ENCODE measurements around the gene TGFBR3.

TGFBR3 gene

DNA sequence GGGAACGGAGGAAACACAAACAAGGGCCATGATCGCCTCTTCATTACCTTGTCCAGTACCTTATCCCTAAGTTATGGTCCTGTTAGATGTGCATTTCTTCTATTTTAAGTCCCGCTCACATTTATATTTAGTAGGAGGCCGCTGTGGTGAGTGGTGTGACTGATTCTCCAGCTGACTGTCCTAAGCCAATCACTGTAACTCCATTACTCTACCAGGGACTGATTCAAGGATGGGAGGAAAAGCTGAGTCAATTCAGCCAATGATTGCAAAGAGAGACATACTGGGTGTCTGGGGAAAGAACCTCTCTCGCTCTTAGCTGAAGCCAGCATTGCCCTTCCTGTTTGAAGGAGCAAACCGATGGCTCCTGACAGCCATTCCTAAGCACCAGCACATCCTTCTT, 59.7 kb downstream of the TGFBR3 start:
- no peak for DNase-seq (ENCODE audit: low spot score)

DNA sequence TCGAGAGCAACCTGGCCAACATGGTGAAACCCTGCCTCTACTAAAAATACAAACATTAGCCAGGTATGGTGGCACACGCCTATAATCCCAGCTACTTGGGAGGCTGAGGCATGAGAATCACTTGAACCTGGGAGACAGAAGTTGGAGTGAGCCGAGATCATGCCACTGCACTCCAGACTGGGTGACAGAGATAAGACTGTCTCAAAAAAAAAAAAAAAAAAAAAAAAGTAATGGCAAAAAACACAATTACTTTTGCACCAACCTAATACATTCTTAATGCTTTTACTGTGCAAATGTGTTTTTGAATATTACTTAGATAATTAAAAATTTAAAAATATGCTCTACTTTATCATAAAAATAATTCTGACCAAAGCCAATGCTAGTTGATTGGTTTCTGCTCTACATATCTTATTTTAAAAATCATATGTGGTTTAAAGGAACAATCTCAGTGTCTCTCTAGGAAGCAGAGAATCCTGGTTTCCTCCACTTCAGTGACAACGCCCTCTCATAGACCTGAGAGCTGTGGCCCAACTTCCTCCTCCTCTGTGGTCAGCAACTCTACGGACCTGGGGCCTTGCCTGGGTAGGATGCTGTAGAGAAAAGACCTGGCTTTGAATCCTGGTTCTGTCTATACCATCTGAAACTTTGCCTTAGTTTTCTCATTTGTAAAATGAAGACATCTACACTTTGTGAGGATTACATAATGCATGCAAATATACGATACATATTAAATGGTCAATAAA, 64.7 kb downstream of the TGFBR3 start:
- DNase-seq (ENCODE audit: low spot score): no peak

DNA sequence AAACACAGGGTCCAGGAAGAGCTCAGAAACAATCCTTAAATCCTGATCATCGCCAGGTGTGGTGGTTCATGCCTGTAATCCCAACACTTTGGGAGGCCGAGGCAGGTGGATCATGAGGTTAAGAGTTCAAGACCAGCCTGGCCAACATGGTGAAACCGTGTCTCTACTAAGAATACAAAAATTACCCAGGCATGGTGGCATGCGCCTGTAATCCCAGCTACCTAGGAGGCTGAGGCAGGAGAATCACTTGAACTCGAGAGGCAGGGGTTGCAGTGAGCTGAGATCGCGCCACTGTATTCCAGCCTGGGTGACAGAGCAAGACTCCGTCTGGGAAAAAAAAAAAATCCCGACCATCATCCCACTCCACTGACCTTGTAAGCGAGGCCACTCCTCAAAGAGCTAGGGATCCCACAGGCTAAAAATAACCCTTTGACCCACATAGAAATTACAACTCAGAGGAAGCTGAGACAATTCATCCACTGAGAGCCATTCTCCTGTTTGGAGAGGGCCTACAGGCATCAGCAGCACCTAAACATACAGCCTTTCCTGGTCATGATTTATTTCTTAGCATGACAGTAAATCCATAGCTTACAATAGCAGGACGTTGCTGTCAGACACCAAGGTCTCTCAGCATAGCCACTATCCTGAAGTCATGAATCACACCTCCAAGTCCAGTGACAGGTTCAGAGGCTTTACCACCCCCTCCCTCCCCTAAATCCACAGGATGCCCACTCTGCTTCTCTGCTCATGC, 66.7 kb downstream of the TGFBR3 start:
- no peak for DNase-seq (ENCODE audit: low spot score)

DNA sequence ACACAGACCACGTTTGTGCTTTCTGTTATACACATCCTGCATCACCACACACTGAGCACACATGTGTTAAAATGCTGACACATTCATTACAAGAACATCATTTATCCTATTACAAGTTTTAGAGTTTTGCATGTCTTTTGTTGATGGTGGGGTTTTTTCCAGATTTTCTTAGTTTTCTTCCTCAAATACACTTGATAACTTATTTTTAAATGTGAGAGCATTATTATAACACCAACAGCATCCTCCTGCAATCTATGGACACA, 67.3 kb downstream of the TGFBR3 start:
- no peak for DNase-seq (ENCODE audit: low spot score)

DNA sequence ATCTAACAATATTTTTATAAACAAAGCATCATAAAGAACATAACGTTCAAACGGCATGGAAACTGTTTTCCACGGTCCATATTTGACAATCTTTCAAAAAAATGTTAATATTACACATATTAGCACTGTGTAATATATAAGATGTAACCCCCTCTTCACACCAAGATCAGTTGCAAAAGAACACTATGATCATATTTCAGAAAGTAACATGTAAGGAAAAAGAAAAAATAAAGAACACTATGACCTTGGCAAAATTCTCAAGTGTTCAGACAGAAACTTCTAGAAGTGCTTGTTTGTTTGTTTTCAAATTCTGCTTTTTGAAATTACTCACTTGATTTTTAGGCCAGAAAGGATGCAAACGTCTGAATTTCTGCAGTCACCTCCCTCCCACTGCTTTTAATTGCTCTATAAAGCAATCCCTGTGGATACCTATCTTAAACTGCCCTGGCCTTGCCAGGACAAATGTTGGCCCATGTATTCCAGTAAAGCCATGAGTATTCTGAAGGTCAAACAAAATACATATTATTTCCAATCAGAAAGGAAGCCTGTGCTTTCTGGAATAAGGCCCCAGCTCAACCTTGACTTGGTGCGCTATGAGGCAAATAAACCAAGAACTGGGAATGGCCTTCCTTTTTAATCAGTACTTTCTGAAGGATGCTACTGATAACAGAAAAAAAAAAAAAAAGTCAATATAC, 68.6 kb downstream of the TGFBR3 start:
- no peak for DNase-seq (ENCODE audit: low spot score)

DNA sequence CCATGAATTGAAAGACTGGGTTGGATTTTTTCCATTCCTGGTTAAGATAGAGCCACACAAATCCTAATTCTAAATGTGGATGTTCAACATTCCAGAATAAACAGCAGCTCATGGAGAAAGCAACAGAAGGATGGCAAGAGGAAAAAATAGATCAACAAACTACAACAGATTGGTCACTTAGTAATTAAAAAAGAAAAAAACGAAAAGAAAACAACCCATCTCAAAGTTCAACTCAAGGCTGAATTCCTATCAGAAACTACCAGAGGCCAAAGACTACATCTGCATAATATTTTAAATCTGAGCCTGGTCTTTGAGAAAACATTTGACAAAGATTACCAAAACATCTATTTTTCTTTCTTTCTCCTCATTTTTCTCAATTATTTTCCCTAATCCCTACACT, 69.9 kb downstream of the TGFBR3 start:
- no peak for DNase-seq (ENCODE audit: low spot score)

DNA sequence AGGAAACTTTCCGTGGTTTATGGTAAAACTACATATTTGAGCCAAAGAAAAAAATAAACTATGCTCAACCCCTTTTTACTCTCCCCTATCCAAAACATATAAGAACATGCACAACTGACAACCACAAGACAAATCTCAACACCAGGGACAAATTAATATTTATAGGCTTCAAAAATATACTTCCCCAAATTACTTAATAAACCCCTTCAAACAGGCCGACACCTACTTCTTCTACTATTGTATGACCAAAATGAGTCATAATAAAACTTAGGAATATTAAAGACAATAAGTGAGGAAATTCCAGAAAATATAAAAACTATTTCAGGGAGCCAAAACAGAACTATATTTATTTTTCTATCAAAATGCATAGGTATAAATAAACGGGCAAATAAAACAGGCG, 71.5 kb downstream of the TGFBR3 start:
- DNase-seq (ENCODE audit: low spot score): no peak

DNA sequence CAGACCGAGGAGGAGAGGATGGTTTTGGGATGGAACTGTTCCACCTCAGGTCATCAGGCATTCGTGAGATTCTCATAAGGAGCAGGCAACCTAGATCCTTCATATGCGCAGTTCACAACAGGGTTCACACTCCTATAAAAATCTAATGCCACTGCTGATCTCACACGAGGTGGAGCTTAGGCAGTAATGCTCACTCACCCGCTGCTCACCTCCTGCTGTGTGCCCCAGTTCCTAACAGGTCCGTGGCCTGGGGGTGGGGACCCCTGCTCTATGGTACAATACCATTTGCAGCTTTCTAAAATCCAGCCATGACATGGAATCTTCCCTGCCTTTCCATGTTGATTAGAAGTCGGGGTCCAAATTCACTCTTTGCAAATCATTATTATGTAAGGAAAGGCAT, 72.1 kb downstream of the TGFBR3 start:
- DNase-seq (ENCODE audit: low spot score): no peak

DNA sequence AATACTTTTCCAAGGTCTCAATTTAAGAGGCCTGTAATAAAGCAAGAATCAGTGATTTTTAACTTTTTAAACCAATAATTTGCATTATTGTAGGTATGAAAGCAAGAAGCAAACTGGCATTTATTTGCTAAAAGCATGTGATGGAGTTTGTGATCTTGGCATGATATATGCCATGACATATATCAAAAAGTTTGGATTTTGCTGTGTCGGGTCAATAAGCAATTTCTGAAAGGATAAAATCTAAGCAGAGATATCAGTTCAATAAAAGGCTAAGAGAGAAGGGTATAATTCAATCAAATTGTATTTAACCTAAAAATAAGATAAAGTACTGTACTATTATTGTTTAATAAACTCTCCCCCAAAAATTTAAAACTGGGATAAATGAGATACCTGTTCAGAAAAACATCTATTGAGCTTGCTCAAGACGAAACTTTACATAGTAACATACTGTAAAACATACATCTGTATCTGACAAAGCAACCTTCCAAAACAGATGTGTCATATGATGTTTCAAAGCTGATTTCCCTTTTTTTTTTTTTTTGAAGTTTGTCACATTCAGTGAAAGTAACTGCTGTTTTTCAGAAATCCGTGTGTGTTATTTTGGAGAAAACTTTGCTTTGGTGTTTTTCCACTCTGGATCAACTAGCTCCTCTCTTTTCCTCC, 74.5 kb downstream of the TGFBR3 start:
- no peak for DNase-seq (ENCODE audit: low spot score)

DNA sequence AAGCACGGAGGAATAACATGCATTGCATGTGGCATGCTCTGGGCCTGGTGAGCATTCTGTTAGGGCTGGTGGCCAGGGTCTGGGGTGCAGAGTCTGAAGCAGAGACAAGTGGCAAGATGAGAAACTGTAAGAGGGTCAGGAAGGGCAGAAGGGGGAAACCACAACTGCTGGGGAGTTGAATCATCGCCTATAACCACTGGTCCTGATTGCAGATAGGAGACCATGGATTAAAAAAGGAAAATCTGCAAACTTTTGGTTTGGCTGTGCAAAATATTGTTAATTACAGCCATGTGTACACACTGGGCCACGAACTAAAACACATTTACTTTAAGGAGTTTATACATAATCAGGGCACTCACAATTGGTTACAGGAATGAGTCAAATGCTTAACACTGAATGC, 76.6 kb downstream of the TGFBR3 start:
- DNase-seq (ENCODE audit: low spot score): no peak

DNA sequence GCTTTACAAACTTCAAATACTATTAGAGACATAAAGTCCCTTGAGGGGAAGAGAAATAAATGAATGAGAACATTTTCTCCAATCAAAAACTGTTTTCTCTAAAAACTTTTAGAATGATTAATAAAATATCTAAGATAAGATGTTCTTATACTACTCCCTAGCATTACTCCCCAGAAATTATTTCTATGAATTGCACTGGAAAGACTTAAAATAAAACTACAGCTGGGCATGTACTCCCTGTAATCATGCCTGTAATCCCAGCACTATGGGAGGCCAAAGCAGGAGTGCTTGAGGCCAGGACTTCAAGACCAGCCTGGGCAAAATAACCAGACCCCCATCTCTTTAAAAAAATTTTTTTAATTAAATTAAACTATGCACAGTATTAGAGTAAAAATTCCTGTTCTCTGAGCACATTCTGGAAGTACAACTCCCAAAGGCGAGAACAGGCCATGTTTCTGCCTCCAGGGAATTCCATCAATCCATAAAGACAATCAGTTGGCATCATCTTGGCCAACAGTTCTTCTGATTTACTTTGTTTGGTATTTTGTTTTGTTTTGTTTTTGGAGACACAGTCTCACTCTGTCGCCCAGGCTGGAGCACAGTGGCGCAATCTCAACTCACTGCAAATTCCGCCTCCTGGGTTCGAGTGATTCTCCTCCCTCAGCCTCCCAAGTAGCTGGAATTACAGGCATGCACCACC, 77.9 kb downstream of the TGFBR3 start:
- DNase-seq (ENCODE audit: low spot score): no peak

DNA sequence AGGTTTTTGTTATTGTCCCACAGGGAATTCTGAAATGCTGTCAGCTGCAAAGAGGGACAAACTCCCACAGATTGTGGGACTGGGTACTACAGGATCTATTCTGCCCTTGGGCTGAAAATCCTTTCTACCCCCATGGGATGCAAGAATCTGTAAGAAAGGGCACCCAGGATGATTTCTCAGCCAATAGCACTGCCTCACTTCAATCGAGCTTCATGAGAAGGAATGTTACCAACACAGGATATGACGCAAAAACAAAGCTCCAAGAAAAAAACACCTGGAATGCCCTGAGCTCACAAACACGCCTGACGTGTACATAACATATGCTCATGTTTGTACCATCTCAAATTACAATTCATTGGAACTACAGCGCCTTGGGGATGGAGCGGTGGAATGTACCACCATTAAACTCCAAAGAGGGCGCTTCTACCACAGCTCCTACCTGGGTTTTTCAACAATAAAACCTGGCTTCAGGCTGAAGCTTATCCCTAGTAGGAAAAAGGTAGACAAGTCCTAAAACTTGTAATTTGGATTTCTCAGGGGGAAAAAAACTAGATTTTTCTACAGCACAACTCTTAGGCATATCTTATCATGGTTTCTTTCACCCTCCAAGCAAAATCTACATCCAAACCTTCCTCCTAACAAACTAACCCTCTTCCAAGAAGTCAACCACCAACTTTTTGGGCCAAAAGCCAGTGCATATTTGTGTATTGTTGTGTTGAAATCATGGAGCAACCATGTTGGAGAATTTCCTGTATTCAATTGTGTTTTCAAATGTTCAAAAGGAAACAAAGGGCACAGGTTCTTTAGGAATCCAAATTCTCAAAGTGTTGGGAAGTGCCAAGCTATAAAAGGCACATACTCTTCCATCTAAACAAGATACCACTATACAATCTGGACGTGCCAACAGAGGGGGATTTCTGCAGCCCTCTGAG, 78.9 kb downstream of the TGFBR3 start:
- DNase-seq (ENCODE audit: low spot score): no peak

DNA sequence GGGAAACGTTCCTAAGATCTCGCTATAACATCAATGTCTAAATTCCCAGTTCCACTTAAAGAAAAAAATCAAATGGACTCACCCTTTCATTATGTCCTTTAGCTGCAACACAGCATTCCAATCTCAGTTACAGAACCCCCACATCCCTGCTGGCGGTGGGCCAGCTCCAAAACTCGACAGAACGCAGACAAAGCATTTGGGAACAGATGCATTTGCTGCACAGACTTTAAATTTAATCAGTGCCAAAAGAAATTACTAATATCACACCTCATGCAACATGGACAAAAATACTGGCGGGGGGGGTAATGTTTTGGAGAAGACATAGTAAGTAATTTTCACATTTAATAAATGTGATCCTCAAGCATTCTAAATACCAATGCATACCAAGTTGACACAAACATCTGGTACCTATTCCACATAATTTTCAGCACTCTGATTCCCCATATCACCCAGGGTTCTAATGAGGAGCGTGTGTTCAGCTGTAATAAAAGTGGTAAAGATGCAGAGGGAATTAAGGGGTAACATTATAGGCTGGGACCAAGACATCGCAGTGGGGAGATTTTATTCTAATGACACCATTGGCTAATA, 79.7 kb downstream of the TGFBR3 start:
- DNase-seq (ENCODE audit: low spot score): no peak

DNA sequence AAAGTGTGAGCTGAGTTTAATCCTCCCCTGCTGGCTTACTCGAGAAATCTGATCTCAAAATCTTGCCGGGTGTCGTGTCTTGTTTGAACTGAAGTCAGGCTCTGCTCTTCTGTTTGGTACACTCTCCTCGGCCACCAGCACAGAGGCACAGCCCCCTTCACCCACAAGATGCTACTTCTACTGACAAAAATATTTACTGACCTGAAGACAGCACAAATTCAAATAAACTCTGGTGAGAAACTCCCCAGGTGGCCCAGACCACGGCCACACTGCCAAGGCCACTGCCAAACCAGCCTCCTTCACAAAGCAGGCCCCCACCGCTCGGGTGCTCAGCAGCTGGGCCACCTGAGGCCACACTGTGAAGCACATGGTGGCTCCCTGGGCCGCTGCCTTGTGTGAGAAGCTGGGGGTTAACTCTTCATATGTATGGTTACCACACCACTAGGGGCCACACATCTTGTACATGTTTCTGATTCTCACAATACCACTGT, 80.6 kb downstream of the TGFBR3 start:
- no peak for DNase-seq (ENCODE audit: low spot score)

DNA sequence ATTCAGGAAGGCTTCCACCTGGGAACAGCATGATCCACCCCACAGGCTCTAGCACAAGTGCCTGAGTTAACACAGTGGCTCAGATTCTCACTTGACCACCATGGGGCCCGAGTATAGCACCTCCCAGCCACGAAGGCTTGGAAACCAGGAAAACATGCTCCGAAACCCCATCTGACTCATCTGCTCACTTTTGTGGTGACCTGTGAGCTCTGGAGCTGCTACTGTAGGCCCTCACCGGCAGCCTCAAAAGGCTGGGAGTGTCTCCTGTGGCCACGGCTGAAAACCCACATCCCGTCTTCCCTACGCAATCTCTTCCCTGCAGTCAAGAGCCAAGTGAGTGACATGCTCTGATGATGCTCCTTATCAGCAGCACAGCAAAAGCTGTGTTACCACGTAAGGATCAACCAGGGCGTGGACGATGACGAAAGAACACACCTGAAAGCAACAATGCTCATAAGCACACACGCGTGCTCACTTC, 81.4 kb downstream of the TGFBR3 start:
- DNase-seq (ENCODE audit: low spot score): no peak

DNA sequence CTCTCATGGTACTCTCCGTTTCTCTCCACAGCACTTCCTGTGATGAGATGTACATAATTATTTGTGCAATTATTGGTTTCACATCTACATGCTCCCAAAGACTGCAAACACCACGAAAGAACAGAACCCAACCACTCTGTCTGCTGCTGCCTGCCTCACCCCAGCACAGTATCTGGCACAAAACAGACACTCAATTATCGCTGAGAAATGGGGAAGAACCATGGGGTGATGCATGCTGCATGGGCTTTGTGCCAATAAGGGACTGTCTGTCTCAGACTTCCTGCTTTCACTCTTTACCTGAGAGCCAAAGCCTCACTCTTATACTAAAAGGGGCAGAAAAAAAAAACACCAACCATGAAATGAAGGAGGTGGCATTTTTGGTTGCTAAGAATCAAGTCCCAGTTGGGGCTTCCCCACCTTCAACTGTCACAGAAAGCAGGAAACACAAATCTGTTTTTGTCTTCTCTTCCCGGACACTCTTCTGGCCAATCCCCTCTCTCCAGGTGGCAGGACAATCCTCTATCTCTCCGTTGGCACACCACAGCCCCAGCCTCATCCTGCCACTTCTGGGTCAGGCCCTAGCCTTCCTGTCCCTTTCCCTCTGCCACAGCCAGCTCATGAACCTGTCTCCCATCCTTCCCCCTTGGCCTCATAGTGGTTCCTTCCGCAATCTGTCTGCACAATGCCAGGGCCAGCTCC, 82.0 kb downstream of the TGFBR3 start:
- no peak for DNase-seq (ENCODE audit: low spot score)

DNA sequence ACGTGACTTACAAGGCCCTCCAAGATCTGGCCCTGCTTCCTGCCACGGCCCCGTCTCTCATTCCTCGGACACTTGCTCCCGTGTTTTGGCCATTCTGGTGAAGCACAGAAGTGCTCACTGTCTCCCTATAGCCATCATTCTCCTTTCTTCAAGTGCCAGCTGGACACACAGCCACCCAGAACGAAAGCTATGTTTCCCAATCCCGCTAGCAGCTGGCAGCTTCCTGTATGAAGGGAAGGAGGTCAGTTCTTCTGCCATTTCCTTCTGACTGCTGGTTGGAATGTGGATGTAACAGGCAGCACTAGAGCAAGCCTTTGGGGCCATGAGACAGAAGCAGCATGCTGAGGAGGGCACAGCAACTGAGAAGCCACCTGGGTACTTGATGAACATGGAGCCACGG, 82.8 kb downstream of the TGFBR3 start:
- no peak for DNase-seq (ENCODE audit: low spot score)

DNA sequence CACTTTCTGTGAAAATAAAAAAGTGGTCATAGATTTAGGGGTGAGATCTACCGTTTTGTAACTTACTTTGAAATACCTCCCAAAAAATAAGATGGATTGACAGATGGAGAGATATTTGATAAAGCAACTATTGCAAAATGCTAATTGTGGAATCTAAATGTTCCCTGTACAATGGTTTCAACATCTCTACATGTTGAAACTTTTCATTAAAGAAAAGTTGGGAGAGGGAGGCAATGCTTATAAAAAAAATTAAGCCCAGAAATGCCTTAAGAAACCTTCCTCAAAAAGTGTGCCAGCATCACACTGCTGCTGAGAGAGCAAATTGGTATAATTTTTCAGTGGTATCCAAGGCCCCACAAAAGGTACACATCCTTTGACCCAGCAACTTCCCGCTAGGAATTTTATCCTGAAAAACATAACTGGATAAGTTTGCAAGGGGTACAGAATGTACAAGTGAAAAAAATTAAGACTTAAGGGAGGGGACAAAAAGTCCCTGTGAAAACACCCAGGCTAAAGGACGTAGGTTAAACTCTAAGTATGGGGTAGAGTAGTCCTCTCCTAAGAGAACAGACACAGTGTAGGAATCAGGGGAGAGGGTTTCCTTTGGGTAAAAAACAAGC, 84.3 kb downstream of the TGFBR3 start:
- no peak for DNase-seq (ENCODE audit: low spot score)

DNA sequence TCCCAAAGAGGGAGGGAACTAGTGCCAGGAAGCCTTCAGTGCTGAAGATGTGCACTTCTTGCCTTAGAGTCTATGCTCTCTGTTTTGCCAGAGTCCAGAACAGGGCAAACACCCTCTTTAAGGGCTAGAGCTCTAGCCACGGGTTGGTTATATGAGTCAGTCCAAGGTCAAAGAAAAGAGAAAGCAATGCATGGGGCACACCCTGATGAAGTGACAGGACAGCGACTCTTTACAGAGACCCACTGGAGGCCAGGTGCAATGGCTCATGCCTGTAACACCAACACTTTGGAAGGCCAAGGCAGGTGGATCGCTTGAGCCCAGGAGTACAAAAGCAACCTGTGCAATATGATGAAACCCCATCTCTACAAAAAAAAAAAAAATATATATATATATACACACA, 86.1 kb downstream of the TGFBR3 start:
- DNase-seq (ENCODE audit: low spot score): no peak
